ENCODE data around the gene KRTDAP.

KRTDAP gene

GRCh38 chr19:35534803-35535480, 44.7 kb upstream of the KRTDAP start:
- no peak overlapping the region for H3K4me3 ChIP-seq (replicated peaks; ENCODE audit: insufficient read depth, low read length)
- H3K27me3 ChIP-seq (ENCODE audit: insufficient read depth, poor library complexity, severe bottlenecking), result peaks cover 10% of the 10 kb centered on the region
- TF ChIP-seq REST (IDR thresholded peaks at IDR 0.05; ENCODE audit: insufficient replicate concordance, low read depth) (no peak), CTCF (IDR thresholded peaks at IDR 0.05; ENCODE audit: insufficient read depth, low read length) (no peak), POLR2AphosphoS5 (IDR thresholded peaks at IDR 0.05; ENCODE audit: low read depth) (no peak), GABPA (IDR thresholded peaks at IDR 0.05; ENCODE audit: low read depth) (no peak), SPI1 (IDR thresholded peaks at IDR 0.05; ENCODE audit: borderline replicate concordance, low read depth) (no peak)
- DNase-seq (ENCODE audit: low read depth in 1 of 2, low spot score in 1 of 2), result no peak
- H3K27ac ChIP-seq (replicated peaks), result no peak overlapping the region

GRCh38 chr19:35533822-35534392, 43.6 kb upstream of the KRTDAP start:
- no peak overlapping the region for H3K4me3 ChIP-seq (replicated peaks; ENCODE audit: insufficient read depth, low read length)
- H3K27me3 ChIP-seq (ENCODE audit: insufficient read depth, poor library complexity, severe bottlenecking), result peaks cover 15% of the 10 kb centered on the region
- TF ChIP-seq GABPA (IDR thresholded peaks at IDR 0.05; ENCODE audit: low read depth) (no peak), POLR2AphosphoS5 (IDR thresholded peaks at IDR 0.05; ENCODE audit: low read depth) (no peak), REST (IDR thresholded peaks at IDR 0.05; ENCODE audit: insufficient replicate concordance, low read depth) (no peak), SPI1 (IDR thresholded peaks at IDR 0.05; ENCODE audit: borderline replicate concordance, low read depth) (no peak), CTCF (IDR thresholded peaks at IDR 0.05; ENCODE audit: insufficient read depth, low read length) (no peak)
- peak; percentile 17 to 38 for DNase-seq (ENCODE audit: low read depth in 1 of 2, low spot score in 1 of 2)
- no peak overlapping the region for H3K27ac ChIP-seq (replicated peaks)

- H3K27ac ChIP-seq (replicated peaks), result no peak within 1 kb of the TSS
- no peak for DNase-seq (ENCODE audit: low read depth in 1 of 2, low spot score in 1 of 2)
- no peak for TF ChIP-seq REST (IDR thresholded peaks at IDR 0.05; ENCODE audit: insufficient replicate concordance, low read depth)
- no peak for TF ChIP-seq CTCF (IDR thresholded peaks at IDR 0.05; ENCODE audit: insufficient read depth, low read length)
- TF ChIP-seq SPI1 (IDR thresholded peaks at IDR 0.05; ENCODE audit: borderline replicate concordance, low read depth), result no peak
- TF ChIP-seq POLR2AphosphoS5 (IDR thresholded peaks at IDR 0.05; ENCODE audit: low read depth), result no peak
- TF ChIP-seq GABPA (IDR thresholded peaks at IDR 0.05; ENCODE audit: low read depth), result no peak
- peaks cover 19% of the 10 kb centered on the region for H3K27me3 ChIP-seq (ENCODE audit: insufficient read depth, poor library complexity, severe bottlenecking)
- no peak within 1 kb of the TSS for H3K4me3 ChIP-seq (replicated peaks; ENCODE audit: insufficient read depth, low read length)
Observed at GRCh38 chr19:35533201-35533821, 43.0 kb upstream of the KRTDAP start, which contains the start of gene GAPDHS. Gene GAPDHS (plus strand): TSS chr19:35533456. CDS start chr19:35533528, 72 bp downstream.
